Measurements from ENCODE around the gene CRKL. TPM values are rescaled to one million over a fixed set of nuclear protein-coding genes. Genes with fewer than 3 reads are reported as not detected.

The CRKL gene
- total RNA-seq, 1 experiment from 2014 or later: 87.7 TPM

- TF ChIP-seq CTCF (IDR thresholded peaks at IDR 0.05 in 2 of 3, conservative IDR thresholded peaks at IDR 0.05 in 1 of 3; ENCODE audit: borderline replicate concordance in 1 of 3, insufficient read depth in 1 of 3, low read depth in 2 of 3, low read length in 2 of 3) (no peak), EZH2phosphoT487 (IDR thresholded peaks at IDR 0.05; ENCODE audit: borderline replicate concordance) (no peak), MAX (IDR thresholded peaks at IDR 0.05) (no peak), ELF1 (IDR thresholded peaks at IDR 0.05; ENCODE audit: borderline replicate concordance, low read depth) (no peak), CEBPB (IDR thresholded peaks at IDR 0.05; ENCODE audit: low read depth) (no peak), ATF3 (IDR thresholded peaks at IDR 0.05) (no peak), CBX3 (IDR thresholded peaks at IDR 0.05; ENCODE audit: low read depth) (no peak), ZFX (IDR thresholded peaks at IDR 0.05) (no peak), ZNF274 (IDR thresholded peaks at IDR 0.05; ENCODE audit: low read depth, low read length) (no peak), POLR2A (IDR thresholded peaks at IDR 0.05; ENCODE audit: borderline replicate concordance, extremely low read depth, insufficient read depth, insufficient read length) (no peak), TCF7L2 (IDR thresholded peaks at IDR 0.05; ENCODE audit: borderline replicate concordance, extremely low read depth, insufficient read depth, insufficient read length) (no peak), ZBTB33 (IDR thresholded peaks at IDR 0.05; ENCODE audit: extremely low read depth, insufficient replicate concordance, low read length) (no peak), EGR1 (IDR thresholded peaks at IDR 0.05; ENCODE audit: low read depth) (no peak), REST (IDR thresholded peaks at IDR 0.05; ENCODE audit: low read depth) (no peak), YY1 (IDR thresholded peaks at IDR 0.05; ENCODE audit: extremely low read depth, insufficient replicate concordance, low read depth, low read length) (no peak)
- peaks cover 98% of the 10 kb centered on the region for H3K79me2 ChIP-seq (ENCODE audit: insufficient read depth, low read length)
- H2AFZ ChIP-seq (ENCODE audit: low read depth, low read length, poor library complexity, severe bottlenecking): no peak overlapping the region
- no peak overlapping the region for H3K9ac ChIP-seq (ENCODE audit: low read length)
- intact Hi-C loops (cut with micrococcal nuclease): no loop called here
- H3K36me3 ChIP-seq (ENCODE audit: control insufficient read depth in 1 of 2, insufficient read depth in 2 of 2, low read length in 2 of 2): peaks cover 25 to 43% of the 10 kb centered on the region in 2 experiments; a peak in 3 of 4 replicates
- H3K4me2 ChIP-seq (ENCODE audit: low read length): no peak overlapping the region
- H3K4me3 ChIP-seq (replicated peaks in 1 of 2; ENCODE audit: low read depth in 1 of 2, low read length in 2 of 2): no peak overlapping the region
- BruUV-seq (replicated peaks): no TSS peak
- H3K27ac ChIP-seq (ENCODE audit: low read depth, low read length): no peak overlapping the region
- no peaks in the 10 kb centered on the region for H3K9me3 ChIP-seq (ENCODE audit: control insufficient read depth in 1 of 2, insufficient read depth in 1 of 2, low read depth in 1 of 2, low read length in 2 of 2)
- peaks cover 7 to 32% of the 10 kb centered on the region in 2 experiments for H3K4me1 ChIP-seq (ENCODE audit: control insufficient read depth in 1 of 2, insufficient read depth in 2 of 2, low read length in 2 of 2)
- no peaks in the 10 kb centered on the region for H3K27me3 ChIP-seq (ENCODE audit: insufficient read depth, low read length)
- H4K20me1 ChIP-seq (ENCODE audit: insufficient read depth): peaks cover 30% of the 10 kb centered on the region; the same call in 1 of the 2 replicates
- ATAC-seq (no peak), DNase-seq (ENCODE audit: low read depth, low spot score) (no peak)
- H3K9me2 ChIP-seq (ENCODE audit: insufficient read depth): no peaks in the 10 kb centered on the region
- ChIA-PET RAD21 (ENCODE audit: low non-redundant PET in 1 of 2, low total read pairs in 2 of 2, uncharacterized antibody in 2 of 2, unreplicated experiment in 2 of 2) (no interaction called here), POLR2A (no interaction called here), CTCF (no interaction called here)
These were observed 32.5 kb downstream of the CRKL start for GRCh38 chr22:20949698-20950183.

All from HCT116 (cell line).